Uterus (tissue), 2 donors: ENCODE data around the gene DPP9.

Experiments used
- POLR2A ChIP-seq, 2 donors: fragments of 450-650 bp; IDR thresholded peaks; one replicate each; pipeline ENCODE4 v1.6.1; 2016; ENCODE audit warnings: antibody characterized with exemption in 2 of 2, mild to moderate bottlenecking in 1 of 2, moderate library complexity in 1 of 2
- TF ChIP-seq, protein P1 (sequence below), 4 experiments: fragments of 200-600 bp in 2 of 4; fragments of 450-650 bp in 2 of 4; sonication (generic) in 2 of 4; IDR thresholded peaks; one replicate each; pipeline ENCODE4 v1.5.1; 2016 to 2019; ENCODE audit warnings: antibody characterized with exemption in 4 of 4, mild to moderate bottlenecking in 2 of 4, moderate library complexity in 1 of 4

DNA sequence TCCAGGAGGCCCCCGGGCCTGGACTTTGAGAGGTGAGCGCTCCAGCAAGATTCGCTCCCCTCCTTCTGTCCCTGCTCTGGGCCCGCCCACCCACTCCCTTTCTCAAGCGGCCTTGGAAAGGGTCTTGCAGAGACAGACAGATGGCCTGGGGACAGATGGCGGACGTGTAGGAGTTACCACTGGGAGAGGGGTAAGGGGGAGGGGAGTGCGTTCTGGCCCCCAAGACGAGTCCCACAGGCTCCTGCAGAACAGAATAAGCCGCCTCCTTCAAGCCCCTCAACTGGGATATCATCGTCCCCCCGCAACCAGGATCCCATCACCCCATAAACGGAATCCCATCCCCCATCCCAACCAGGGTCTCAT is 87.9 kb downstream of the DPP9 start:
- TF ChIP-seq, protein P1, sequence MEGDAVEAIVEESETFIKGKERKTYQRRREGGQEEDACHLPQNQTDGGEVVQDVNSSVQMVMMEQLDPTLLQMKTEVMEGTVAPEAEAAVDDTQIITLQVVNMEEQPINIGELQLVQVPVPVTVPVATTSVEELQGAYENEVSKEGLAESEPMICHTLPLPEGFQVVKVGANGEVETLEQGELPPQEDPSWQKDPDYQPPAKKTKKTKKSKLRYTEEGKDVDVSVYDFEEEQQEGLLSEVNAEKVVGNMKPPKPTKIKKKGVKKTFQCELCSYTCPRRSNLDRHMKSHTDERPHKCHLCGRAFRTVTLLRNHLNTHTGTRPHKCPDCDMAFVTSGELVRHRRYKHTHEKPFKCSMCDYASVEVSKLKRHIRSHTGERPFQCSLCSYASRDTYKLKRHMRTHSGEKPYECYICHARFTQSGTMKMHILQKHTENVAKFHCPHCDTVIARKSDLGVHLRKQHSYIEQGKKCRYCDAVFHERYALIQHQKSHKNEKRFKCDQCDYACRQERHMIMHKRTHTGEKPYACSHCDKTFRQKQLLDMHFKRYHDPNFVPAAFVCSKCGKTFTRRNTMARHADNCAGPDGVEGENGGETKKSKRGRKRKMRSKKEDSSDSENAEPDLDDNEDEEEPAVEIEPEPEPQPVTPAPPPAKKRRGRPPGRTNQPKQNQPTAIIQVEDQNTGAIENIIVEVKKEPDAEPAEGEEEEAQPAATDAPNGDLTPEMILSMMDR (IDR thresholded peaks at IDR 0.05), result no peak
- TF ChIP-seq POLR2A (IDR thresholded peaks at IDR 0.05), result no peak
